Measurements from ENCODE around the gene EIF3L.
"Not testable (repeated sequence)": the region's sequence is repeated elsewhere in the genome, so short reads cannot be mapped to it uniquely, and the experiment has no call there.

Gene EIF3L

DNA sequence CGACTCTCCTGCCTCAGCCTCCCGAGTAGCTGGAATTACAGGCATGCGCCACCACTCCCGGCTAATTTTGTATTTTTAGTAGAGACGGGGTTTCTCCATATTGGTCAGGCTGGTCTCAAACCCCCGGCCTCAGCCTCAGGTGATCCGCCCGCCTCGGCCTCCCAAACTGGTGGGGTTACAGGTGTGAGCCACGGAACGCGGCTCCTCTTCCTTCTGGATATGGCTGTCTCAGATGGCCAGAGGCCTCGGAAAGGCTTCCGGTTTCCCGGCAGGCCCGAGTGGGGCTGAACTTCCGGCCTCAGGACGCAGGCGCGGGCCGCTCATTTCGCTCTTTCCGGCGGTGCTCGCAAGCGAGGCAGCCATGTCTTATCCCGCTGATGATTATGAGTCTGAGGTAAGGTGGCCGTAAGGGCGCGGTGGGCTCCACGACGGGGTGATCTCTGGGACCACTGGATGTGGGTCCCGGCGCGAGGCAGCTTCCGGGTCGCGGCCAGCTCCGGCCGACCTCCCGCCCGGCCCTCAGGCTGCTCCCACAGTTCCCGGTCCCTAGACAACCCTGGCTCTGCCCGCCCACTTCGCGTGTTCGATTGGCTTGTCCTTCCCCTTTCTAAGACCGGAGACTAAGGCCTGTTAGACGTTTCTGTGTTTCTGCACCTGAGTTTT, at the start of gene EIF3L:
Gene EIF3L, plus strand, starts transcription at position 331 of the 663 bp plus-strand sequence. Its CDS starts 31 bp downstream, at position 362.
- peak; percentile 91 for DNase-seq
- peak; percentile 82 for ATAC-seq

DNA sequence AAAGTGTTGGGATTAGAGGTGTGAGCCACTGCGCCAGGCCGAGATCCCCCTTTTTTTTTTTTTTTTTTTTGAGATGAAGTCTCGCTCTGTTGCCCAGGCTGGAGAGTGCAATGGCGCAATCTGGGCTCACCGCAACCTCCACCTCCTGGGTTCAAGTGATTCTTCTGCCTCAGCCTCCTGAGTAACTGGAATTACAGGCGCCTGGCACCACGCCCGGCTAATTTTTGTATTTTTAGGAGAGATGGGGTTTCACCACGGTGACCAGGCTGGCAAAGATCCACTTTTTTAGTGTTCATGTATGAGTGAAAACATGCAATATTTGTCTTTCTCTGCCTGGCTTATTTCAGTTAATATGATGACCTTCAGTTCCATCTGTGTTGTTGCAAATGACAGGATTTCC, 49.2 kb upstream of the EIF3L start:
- not testable (repeated sequence) for DNase-seq, ATAC-seq

- no peak for DNase-seq
- ATAC-seq, result no peak
These were observed 47.3 kb upstream of the EIF3L start for GRCh38 chr22:37801946-37802309.

- ATAC-seq (no peak), DNase-seq (peak; percentile 33)
These were observed 46.7 kb upstream of the EIF3L start for GRCh38 chr22:37802310-37803194.

DNA sequence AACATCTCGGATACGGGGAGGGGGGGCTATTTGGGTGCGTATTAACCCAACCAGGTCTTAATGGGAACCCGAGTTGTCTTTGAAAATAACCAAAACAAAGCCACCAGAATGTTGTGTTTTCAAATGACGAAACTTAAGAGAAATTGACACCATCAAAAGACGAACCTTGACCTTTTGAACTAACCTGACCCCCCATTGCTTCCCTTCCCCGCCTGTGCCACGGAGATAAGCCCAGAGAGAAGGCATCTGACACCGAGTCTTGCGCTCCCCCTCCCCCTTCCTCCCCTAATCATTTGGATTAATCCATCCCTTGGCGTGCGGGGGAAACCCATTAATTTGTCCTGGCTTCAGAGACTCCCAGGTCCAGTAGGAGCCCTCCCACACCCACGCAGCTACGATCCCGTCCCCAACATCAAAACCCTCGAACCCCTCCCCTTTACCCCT, 46.0 kb upstream of the EIF3L start:
- DNase-seq (no peak), ATAC-seq (no peak)

DNA sequence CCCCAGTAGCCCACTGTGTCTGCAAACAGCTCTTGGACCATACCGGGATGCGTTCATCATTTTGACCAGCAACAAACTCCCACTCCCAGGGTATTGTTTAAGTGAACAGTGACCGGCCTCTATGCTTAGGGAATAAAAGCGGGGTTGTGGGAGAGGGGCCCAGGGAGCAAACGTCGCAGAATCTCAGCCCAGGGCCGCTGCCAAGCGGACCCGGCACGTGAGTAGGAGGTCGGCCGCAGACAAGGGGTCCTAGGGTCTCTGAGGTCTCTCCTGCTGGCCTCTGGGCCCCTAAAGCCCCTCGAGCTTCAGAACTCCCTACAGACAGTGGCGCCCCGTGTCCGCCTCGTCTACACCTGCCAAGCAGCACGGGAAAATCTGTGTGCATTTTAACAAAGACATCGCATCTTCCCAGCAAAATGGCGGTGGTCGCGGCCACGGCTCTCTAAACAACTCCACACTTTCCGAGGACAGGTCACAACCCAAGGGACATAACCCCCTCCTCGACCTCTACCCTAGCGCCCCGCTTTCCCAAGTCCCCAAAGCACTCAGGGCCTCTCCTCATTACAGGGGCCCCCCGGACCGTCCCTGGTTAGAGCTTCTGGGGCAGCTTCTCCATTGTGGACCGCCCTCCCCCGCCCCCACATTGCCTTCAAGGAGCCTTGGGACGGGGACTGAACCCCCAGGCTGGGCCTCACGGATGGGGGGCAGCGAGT, 45.4 kb upstream of the EIF3L start:
- no peak for ATAC-seq

DNA sequence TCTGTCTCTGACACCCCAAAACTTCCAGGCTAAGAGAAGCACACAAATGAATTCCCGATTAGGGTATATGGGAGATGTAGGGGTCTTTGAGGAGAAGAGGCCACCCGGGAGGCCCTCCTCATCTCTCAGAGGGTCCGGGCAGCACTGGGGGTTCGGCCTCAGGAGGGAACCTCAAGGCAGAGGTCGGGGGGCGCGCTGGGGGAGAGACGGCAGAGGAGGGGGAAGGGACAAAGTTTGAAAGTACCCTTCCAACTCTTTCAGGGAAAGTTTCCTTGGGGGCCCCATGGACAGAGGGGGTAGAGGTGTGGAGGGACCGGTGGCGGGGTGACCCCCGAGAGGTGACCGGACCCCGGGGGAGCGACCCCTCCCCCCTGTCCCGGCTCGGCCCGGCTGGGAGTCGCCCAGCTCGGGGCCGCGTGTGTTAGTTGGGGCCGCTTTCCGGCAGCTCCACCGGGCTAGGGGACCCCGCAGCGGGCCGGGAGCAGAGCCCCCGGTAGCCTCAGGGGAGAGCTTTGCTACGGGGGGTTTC, 44.8 kb upstream of the EIF3L start:
- ATAC-seq, result no peak

More for the DNA sequence above, 45.4 kb upstream of the EIF3L start:
- no peak for DNase-seq

GRCh38 chr22:37804881-37805809, 44.1 kb upstream of the EIF3L start:
- ATAC-seq, result peak; percentile 34
- peak; percentile 81 for DNase-seq

More for the DNA sequence above, 44.8 kb upstream of the EIF3L start:
- no peak for DNase-seq

DNA sequence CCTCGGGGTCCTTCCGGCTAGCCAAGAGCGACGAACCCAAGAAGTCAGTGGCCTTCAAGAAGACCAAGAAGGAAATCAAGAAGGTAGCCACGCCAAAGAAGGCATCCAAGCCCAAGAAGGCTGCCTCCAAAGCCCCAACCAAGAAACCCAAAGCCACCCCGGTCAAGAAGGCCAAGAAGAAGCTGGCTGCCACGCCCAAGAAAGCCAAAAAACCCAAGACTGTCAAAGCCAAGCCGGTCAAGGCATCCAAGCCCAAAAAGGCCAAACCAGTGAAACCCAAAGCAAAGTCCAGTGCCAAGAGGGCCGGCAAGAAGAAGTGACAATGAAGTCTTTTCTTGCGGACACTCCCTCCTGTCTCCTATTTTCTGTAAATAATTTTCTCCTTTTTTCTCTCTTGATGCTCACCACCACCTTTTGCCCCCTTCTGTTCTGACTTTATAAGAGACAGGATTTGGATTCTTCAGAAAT, 43.4 kb upstream of the EIF3L start:
- DNase-seq, result no peak
- no peak for ATAC-seq

- DNase-seq (no peak), ATAC-seq (no peak)
These were observed 42.5 kb upstream of the EIF3L start for GRCh38 chr22:37806409-37807333.

DNA sequence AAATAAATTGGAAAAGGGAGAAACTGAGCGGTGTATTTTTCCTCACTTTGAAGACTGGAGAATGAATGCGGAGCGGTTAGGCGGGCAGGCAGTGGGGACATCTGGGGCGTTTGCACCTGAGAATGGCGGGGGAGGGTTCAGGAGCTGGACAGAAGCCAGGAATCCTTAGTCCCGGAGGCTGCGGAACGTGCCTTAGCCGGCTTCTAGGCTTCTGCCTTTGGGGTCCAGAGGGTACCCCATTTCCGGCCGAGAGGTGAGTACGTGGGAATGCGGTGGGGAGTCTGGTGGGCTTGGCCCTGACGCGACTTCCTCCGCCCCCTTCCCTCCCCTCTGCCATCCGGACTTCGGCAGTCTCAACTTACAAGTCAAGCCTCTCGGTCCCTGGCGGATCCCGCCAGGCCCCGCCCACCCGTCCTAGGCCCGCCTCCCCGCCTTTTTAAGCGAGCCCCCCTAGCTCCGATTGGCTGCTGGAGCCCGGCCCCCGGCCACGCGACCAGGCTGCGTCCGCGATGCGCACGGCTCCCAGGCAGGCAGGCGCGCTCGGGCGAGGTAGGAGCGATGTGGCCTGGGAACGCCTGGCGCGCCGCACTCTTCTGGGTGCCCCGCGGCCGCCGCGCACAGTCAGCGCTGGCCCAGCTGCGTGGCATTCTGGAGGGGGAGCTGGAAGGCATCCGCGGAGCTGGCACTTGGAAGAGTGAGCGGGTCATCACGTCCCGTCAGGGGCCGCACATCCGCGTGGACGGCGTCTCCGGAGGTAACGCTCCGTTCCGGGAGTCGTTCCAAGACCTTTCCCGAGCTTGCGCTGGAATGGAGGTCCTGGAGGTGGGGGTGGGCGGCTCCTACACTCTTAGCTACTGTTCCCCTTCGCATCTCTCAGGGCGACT, 41.6 kb upstream of the EIF3L start, which contains the start of gene GCAT:
Gene GCAT, plus strand, starts transcription at position 525 of the 884 bp plus-strand sequence. Its CDS starts 34 bp downstream, at position 559.
- DNase-seq, result peak; percentile 94
- peak; percentile 96 for ATAC-seq

GRCh38 chr22:37808294-37808657, 40.9 kb upstream of the EIF3L start:
- DNase-seq (no peak), ATAC-seq (no peak)

DNA sequence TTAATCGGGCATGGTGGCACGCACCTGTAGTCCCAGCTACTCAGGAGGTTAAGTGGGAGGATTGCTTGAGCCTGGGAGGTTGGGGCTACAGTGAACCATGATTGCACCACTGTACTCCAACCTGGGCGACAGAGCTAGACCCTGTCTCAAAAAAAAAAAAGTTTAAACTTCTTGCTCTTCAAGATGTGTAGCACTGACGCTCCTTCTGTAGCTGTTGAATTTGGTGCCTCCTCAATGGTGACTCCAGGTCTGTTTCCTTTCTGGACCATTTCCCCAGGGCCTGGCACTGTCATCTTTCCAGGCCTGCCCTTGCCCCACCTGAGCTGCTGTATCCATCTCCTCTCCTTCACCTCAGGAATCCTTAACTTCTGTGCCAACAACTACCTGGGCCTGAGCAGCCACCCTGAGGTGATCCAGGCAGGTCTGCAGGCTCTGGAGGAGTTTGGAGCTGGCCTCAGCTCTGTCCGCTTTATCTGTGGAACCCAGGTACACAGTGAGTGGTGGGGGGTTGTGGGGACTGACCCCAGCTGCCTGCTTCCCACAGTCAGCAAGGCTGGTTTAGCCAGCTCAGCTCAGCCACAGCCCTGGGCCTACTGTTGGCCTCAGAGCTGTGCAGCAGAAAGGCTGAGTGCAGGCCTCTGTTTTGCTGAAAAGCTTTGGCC, 39.4 kb upstream of the EIF3L start:
- DNase-seq, result no peak
- no peak for ATAC-seq

DNA sequence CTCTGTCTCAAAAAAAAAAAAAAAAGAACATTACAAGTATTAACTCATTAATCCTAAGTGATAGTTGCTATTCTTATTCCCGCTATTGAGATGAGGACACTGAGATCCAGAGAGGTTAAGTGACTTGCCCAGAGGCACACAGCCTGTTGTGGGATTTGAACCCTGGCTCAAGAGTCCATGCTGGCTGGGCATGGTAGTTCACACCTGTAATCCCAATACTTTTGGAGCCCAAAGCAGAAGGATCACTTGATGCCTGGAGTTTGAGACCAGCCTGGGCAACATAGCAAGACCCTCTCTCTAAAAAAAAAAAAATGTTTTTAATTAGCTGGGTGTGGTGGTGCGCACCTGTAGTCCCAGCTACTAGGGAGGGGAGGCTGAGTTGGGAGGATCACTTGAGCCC, 37.4 kb upstream of the EIF3L start:
- ATAC-seq (no peak), DNase-seq (no peak)

- ATAC-seq (no peak), DNase-seq (no peak)
These were observed 36.1 kb upstream of the EIF3L start for GRCh38 chr22:37812869-37813678.

GRCh38 chr22:37815593-37815992, 33.6 kb upstream of the EIF3L start:
- ATAC-seq, result no peak

GRCh38 chr22:37816543-37817180, 32.6 kb upstream of the EIF3L start:
- ATAC-seq, result no peak
- DNase-seq, result no peak

More at GRCh38 chr22:37815593-37815992, 33.6 kb upstream of the EIF3L start:
- no peak for DNase-seq

Measured in stimulated activated naive CD8-positive, alpha-beta T cell treated with anti-CD3 and anti-CD28 coated beads, Interleukin-15, Interleukin-2, amounts not matched to agents 100 U/mL and 50 U/mL, for 24 hours (primary cell).